ENCODE results near the gene ARFGAP2. TPM values are rescaled to one million over a fixed set of nuclear protein-coding genes. Genes with fewer than 3 reads are reported as not detected.

Gene ARFGAP2
- total RNA-seq, 1 experiment from 2014 or later, result 61.7 TPM

DNA sequence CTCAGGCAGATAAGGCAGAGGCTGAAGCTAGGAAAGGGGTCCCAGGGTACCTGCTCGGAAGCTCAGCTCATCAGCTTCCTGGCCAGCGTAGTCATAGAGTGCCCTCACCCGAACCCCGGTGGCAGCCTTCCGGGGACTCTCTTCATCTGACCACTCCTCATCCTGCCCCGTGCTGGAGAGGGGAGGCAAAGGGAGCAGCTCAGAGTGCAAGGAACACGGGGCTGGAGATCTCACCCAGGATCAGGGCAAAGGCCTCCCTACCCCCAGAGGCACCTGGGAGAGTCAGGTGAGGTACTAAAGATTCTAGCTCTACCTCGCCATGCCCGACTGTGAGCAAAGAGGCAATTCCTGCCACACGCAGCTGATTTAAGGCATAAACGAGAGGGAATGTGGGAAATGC, 1.6 kb upstream of the ARFGAP2 start:
- in situ Hi-C loops (cut with HindIII; ENCODE audit: low pct_unique_long_range_greater_than_20kb, low sequenced_read_pairs), result no loop called here
- DNase-seq (ENCODE audit: low read depth, low spot score), result no peak

DNA sequence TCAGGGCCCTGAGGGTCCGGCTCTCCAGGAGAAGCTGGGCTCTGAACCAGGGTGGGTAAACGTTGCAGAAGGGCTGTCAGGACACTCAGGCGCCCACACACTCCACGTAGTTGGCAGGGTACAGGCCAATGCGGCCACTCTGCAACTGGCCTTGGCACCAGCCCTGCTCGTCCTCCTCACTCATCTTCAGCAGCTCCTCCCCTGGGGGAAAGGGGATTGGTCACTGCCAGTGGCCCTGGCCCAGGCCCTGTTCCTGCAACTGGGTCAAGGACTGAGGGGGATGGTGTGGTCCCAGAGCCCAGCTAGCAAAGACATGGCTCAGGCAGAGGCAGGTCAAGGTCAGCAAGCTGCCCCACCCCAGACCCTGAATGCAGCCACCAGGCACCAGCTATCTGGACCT, 1.2 kb upstream of the ARFGAP2 start:
- in situ Hi-C loops (cut with HindIII; ENCODE audit: low pct_unique_long_range_greater_than_20kb, low sequenced_read_pairs), result no loop called here
- DNase-seq (ENCODE audit: low read depth, low spot score), result no peak

DNA sequence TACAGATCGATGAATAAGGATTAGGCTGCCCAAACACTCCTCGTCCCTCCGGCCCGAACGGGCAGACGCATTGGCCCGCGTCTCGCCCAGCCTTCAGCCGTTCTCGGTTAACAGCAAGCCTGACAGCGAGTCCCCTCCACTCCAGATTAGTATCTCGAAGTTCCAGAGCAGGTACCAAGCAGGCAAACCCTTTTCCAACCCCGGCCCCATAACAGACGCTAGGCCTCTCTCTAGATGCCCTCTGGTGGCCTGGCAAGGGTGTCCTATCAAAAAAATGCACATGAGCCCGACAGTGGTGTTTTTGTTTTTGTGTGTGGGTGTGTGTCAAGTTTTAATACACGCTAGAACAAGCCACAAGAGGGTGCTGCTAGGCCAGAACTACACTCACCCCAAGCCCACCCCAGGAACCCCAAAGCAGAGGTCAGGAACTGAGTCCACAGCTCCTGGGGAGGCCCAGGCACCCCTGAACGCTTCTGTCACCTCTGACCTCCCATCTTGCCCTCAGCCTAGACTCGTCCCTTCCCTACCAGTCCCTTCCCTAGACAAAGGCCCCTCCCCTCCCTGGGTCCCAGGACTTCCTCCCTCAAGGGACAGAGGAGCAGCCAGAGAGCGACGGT, 658 bp upstream of the ARFGAP2 start:
- peak; percentile 91 for DNase-seq (ENCODE audit: low read depth, low spot score)
- in situ Hi-C loops (cut with HindIII; ENCODE audit: low pct_unique_long_range_greater_than_20kb, low sequenced_read_pairs), result no loop called here

DNA sequence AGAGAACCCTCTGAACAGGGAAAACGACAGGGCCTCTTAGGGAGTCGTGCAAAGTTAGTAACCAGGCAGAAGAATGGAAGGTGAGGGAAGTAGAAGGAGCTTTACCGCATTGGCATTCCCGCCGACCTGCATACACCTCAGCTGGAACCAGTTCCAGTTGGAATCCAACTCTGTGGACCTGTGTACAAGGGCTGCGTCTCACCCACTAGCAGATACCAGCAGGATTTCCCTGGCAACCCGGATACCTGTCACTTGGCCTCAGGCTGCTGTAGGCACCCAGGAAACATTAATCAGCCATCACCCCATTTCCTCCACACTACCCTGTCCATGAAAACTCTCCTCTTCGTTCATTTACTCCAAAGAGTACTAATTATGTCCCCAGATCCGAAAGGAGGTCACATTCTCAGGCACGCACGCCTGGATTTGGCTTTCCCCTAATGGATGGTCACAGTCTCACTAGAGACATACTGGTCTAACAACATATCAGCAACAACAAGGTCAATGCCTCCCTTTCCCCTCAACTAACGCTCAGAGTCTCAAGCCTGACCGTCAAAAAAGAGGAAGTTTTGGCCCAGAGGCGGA, 842 bp downstream of the ARFGAP2 start:
- DNase-seq (ENCODE audit: low read depth, low spot score), result no peak
- in situ Hi-C loops (cut with HindIII; ENCODE audit: low pct_unique_long_range_greater_than_20kb, low sequenced_read_pairs), result no loop called here

DNA sequence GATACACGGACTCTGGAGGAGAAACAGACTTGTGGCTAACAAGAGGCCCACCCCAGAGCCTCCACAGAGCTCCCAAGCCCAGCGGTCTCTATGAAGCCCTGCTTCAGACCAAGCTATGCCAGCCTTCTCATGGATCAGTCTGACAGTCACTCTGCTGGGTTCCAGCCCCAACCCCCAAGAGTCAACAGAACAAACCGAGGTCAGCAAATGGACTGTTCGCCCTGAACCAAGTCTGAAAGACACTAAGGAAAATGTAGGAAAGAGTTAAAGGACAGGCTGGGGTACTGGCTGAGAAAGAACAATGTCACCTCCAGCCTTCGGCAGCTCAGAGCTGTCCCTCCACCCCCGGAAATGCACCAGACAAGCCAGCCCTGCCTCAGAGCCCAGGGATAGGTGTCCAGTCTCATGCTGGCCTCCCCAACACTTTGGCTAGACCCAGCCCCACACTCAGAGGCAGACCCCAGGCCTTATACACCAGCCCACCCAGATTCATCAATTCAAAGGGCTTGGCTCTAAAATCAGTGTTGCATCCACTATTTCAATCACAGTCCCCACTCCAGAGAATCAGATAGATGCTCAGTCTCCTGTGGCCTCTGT, 3.8 kb downstream of the ARFGAP2 start:
- DNase-seq (ENCODE audit: low read depth, low spot score), result no peak
- in situ Hi-C loops (cut with HindIII; ENCODE audit: low pct_unique_long_range_greater_than_20kb, low sequenced_read_pairs), result no loop called here

DNA sequence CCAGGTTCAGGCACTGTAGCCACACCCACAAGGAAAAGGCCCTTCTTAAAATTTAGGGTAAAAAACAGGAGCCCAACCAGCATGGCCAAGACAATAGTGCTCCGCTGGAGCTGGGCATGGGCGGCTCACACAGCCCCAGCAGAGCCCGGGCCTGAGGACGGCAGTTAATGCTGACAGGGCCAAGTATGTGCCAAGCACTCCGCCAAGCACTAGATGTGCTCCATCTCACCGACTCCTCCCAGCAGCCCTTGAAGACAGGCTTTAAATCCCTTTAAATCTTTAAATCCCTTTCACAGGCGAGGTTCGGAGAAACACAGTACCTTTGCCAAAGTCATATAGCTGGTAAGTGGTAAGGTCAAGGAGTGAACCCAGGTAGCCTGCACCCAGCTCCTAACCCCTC, 4.8 kb downstream of the ARFGAP2 start:
- in situ Hi-C loops (cut with HindIII; ENCODE audit: low pct_unique_long_range_greater_than_20kb, low sequenced_read_pairs), result no loop called here
- DNase-seq (ENCODE audit: low read depth, low spot score), result no peak

DNA sequence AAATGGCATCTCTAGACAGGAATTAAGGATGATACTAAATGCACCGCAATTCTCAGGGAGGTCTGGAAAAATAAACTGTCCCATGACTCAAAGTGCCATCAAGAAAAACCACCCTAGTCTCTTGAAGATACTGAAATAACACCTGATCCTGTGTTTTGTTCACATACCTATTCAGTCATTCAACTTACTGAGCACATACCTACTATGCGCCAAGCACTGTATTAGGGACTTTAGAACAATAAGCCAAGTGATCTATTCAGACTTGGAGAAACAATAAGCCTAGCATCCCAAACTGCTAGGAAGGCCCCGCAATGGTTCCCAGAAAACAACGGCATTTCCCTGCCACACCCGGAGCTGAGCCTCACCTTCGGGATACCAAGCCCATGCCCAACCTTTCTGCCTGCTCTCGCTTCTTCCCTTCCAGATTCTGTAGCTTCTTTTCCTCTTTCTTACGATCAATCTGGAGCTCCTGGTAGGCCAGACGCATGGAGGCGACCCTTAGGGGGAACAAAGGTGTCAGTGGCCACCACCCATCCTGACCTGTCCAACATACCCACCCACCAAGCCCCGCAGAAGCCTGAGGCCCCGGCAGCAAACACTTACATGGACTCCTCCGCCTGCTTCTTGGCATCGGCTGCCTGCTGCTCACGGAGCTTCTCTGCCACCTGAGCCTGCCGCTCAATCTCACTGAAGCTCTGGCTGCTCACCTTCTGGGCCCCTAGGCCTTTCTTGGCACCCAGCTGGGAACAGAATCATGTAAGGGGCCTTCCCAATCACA, 5.4 kb downstream of the ARFGAP2 start:
- no peak for DNase-seq (ENCODE audit: low read depth, low spot score)
- in situ Hi-C loops (cut with HindIII; ENCODE audit: low pct_unique_long_range_greater_than_20kb, low sequenced_read_pairs), result no loop called here

DNA sequence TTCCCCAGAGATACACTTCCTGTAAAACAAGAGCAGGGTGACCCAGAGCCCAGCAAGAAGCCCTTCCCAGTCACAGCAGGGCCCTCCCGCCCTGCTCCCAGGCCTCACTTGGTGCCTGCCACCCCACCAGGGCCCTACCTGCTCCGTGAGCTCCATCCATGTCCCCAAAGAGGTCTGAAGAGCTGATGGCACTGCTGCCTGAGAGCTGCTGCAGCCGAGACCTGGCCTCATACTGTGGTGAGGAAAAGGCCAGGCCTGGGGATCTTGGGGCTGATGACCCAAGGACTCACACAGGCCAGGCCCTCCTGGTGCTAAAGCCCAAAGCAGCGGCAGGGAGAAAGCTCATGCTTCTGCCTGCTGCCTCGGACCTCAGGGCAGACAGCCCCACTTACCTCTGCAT, 10.3 kb downstream of the ARFGAP2 start:
- DNase-seq (ENCODE audit: low read depth, low spot score), result no peak
- in situ Hi-C loops (cut with HindIII; ENCODE audit: low pct_unique_long_range_greater_than_20kb, low sequenced_read_pairs), result no loop called here

DNA sequence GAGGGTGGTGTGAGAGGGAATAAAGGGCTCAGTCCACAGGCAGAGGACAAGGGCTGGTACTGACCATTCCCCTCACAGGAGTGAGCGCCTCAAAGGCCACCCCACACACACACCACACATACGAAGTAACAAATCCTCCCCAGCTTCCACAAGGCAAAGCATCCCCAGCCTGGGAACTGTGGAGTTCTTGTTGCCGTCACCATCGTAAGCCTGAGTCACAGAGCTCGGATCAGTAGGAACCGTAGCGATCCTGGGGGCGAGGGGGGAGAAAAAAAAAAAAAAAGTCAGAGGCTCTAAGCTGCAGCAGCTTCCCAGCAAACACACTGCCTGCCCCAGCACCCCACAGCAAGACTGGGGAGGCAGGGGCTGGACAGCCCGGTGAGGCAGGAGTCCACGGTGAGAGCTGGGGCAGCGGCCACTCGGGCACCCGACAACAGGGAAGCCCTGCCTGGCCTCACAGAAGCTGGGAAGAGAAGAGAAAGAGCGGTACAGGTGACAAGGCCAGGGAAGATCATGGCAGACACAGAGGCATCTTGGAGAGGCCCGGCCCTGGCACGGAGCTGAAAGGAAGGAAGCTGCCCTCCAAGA, 11.3 kb downstream of the ARFGAP2 start:
- DNase-seq (ENCODE audit: low read depth, low spot score), result no peak
- in situ Hi-C loops (cut with HindIII; ENCODE audit: low pct_unique_long_range_greater_than_20kb, low sequenced_read_pairs), result no loop called here

DNA sequence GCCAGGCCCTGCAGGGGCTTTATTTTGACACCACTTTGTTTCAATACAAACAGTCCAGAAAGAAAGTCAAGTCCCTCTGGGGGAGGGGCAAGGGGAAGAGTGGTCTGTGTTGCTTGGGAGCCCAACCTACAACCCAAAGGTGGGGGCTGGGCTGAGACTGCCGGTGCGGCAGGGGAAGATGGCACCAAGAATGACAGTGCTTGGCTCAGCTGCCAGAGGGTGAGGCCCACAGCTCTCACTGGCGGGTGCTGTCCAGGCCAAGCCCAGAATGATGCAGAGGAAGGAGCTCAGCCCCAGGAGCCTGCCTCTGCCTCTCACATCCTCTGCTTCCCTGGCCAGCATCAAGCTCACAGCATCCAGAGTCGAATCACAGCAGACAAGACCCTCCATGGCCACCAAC, 12.4 kb downstream of the ARFGAP2 start:
- no peak for DNase-seq (ENCODE audit: low read depth, low spot score)
- in situ Hi-C loops (cut with HindIII; ENCODE audit: low pct_unique_long_range_greater_than_20kb, low sequenced_read_pairs), result no loop called here

DNA sequence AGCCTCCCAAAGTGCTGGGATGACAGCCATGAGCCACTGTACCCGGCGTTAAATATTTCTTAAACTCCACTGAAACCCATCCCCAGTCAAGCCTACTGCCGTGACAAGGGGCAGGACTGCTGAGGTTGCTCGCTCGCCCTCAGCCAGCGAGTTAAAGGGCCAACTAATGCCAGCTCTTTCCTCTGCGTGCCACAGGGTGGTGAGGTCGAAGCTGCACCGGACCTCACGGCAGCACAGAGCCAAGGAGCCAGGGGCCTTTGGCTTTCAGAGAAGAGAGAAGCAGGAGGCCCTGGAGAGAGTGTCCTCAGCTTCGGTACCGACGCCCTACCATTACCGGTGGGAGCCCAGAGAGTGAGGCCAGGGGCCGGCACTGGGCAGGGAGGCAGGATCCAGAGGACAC, 12.8 kb downstream of the ARFGAP2 start:
- no peak for DNase-seq (ENCODE audit: low read depth, low spot score)
- in situ Hi-C loops (cut with HindIII; ENCODE audit: low pct_unique_long_range_greater_than_20kb, low sequenced_read_pairs), result no loop called here

DNA sequence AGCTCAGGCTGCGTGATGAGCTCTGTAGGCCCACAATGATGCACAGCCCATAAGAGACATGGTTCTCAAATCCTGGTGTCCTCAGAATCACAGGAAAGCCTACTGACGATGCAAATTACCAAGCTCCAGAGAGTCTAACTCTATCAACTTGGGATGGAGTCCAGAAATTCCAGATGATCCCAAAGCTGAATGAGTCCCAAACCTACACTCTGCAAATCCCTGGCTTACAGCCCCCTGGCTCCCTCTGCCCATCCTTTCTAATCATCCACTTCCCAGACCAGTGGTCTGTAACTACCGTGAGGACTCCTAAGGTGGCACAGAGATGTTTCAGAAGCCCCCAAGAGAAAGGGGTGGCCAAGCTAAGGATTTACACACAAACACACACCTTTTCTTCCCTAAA, 13.5 kb downstream of the ARFGAP2 start:
- no peak for DNase-seq (ENCODE audit: low read depth, low spot score)
- in situ Hi-C loops (cut with HindIII; ENCODE audit: low pct_unique_long_range_greater_than_20kb, low sequenced_read_pairs), result no loop called here

DNA sequence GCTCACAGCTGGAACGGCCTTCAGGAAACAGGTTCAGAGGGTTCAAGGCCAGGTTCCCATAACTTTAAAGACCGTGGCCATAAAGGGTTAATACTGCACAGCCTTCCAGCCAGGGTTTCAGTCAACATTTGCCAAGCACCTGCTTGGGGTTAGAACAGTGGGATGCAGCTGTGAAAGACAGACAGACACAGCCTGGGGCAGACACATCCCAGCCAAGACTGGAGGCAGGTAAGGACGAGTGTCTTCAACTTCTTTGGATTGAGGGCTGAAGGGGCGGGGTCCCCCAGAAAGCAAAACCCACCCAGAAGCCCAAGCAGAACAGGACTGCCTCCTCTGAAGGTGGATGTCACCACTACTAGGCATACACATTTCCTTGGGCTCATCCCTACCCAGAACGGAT, 14.3 kb downstream of the ARFGAP2 start:
- DNase-seq (ENCODE audit: low read depth, low spot score), result no peak
- in situ Hi-C loops (cut with HindIII; ENCODE audit: low pct_unique_long_range_greater_than_20kb, low sequenced_read_pairs), result no loop called here

DNA sequence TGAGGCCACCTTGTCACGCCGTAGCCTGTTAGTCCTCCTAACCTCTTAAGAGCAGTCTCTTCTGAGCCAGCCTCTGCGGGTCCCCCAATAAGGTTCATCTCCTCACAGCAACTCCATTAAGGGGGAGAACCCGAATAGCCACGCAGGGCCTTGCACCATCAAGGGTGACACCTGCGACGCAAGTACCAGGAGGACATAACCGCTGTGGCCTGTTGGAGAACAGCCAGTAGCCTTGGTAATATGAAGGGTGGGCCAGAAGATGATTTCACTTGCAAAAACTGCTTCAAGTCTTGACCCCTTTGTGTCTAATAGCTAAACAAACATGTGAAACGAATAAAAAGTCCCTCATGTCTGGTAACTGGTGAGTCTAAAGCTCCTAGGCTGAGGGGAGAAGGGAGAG, 14.8 kb downstream of the ARFGAP2 start:
- no peak for DNase-seq (ENCODE audit: low read depth, low spot score)
- in situ Hi-C loops (cut with HindIII; ENCODE audit: low pct_unique_long_range_greater_than_20kb, low sequenced_read_pairs), result no loop called here

DNA sequence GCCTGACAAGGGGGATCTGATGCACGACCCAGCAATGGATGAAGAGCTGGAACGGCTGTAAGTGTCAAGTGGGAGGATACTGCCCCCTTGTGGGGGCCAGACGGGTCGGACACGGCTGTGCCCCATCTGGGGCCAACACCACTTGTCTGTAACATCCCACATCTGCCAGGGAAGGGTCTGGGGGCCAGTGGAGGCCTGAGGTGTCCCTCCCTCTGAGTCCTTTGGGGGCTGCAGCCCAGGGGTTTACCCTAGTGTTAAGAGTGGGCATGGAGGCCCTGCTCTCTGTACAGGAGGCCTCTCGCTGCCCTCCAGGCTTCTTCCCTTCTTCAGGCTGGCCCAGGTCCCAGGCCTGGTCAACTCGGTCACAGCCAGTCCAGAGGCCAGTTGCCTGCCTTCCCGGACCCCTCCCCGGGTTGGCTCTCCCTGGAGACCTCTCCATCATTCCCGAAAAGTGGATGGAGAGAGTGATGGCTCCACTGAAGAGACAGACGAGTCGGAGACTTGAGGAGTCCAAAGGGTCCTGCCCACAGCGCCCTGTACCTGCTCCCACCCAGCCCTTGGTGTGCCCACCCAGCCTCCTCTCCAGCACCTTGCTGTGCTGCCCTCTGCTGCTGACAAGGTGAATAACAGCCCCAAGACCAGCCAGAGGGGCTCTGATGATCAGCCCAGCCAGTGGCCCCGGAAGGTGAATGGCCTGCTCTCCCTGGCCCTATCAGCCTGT, 15.4 kb downstream of the ARFGAP2 start:
- peak; percentile 78 for DNase-seq (ENCODE audit: low read depth, low spot score)
- in situ Hi-C loops (cut with HindIII; ENCODE audit: low pct_unique_long_range_greater_than_20kb, low sequenced_read_pairs), result no loop called here

DNA sequence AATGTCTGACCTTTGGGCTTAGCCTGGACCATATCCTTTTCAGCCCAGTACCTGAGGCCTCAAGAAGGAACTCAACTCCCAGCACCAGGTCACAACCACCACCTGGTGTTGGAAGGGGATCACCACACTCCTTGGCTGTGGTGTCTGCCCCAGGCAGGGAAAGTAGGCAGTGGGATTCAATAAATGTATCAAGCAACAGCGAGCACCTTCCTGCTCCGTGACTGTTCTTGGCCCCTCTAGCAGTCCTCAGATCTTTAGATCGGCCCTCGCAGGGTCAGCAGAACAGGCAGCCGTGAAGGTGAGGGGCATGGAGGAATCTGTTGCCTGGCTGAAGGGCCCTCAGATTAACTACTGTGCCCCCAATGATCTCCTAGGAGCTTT, 15.9 kb downstream of the ARFGAP2 start:
- in situ Hi-C loops (cut with HindIII; ENCODE audit: low pct_unique_long_range_greater_than_20kb, low sequenced_read_pairs), result no loop called here
- DNase-seq (ENCODE audit: low read depth, low spot score), result no peak

DNA sequence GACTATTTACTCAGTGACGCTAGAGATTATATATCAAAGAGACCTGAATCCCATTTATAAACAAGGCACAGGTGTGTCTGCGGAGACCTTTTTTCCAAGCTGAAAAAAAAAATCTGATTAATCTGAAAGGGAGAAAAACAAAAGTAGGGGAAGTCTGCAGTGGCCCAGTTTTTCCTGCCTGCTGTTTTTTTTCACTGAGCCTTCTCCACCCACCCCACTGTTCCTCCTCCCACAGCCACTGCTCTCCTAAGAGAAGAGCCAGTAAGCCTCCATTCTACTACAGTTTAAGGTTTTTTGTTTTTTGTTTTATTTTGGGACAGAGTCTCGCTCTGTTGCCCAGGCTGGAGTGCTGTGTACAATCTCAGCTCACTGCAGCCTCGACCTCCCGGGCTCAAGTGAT, 18.4 kb downstream of the ARFGAP2 start:
- in situ Hi-C loops (cut with HindIII; ENCODE audit: low pct_unique_long_range_greater_than_20kb, low sequenced_read_pairs), result no loop called here

DNA sequence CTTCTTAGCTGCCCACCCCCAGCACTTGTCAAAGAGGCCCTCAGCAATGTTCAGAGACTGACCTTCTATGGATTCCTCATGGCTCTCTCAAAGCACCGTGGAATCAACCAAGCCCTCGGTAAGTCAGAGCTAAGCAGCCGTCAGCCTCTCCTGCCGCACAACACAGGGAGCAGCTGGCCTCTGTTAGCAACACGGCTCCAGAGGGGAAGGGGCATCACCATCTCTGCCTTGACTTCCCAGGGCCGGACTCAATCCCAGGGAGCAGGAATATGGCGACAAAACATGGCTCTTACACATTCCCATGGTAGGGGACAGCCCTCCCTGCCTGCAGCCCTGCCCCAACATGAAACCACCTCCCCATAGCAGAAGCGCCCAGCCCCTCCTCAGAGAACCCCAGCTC, 18.9 kb downstream of the ARFGAP2 start:
- in situ Hi-C loops (cut with HindIII; ENCODE audit: low pct_unique_long_range_greater_than_20kb, low sequenced_read_pairs), result no loop called here
- DNase-seq (ENCODE audit: low read depth, low spot score), result no peak

More for the DNA sequence above, 18.4 kb downstream of the ARFGAP2 start:
- no peak for DNase-seq (ENCODE audit: low read depth, low spot score)

Data from SK-MEL-5 (cell line).